ENCODE measurements around the gene CBLN1. TPM values are rescaled to one million over a fixed set of nuclear protein-coding genes. Genes with fewer than 3 reads are reported as not detected.
A peak's percentile ranks its signal among the peaks of the same experiment; 100 is the strongest.

CBLN1 gene
- total and polyA plus RNA-seq, 9 of the 15 experiments (the other 6 are each of a cell fraction or from before 2014, with no cell fraction given): not detected

DNA sequence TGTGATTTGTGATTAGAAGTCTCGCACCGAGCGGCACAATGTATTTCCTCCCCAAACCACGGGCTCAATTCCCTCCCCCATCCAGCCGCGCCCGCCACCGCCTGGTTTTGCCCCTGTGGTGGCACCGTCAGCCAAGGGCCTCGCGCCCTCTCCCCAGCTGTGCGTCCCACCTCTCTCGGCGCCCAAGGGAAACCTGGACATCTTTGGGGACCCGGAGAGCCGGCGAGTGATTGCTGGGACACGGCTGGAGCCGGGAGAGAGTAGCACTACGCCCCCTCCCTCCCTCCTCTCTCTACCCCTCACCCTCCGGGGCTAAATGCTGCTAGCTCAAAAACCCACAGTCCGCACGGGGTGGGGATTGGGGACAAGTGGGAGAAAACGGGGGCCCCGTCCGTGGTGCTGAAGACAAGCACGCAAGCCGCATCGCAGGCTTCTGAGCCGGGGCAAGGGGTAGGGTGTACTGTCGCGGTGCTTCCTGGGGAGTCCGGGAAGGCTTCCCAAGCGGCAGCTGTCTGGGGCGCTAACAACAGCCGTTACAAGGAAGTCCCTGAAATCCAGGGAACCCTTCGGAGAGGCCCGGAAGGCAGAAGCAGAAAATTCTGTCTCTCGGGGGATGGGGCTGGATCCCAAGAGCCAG is 1.4 kb downstream of the CBLN1 start:
- FAIRE-seq: no peak
- TF ChIP-seq REST (IDR thresholded peaks at IDR 0.05; ENCODE audit: borderline replicate concordance) (peak; percentile 71), REST (CRISPR knock-in tag; IDR thresholded peaks at IDR 0.05; ENCODE audit: low read depth) (no peak), FOXA1 (IDR thresholded peaks at IDR 0.05; ENCODE audit: borderline replicate concordance) (no peak)
- no peak overlapping the region for H3K4me2 ChIP-seq (ENCODE audit: insufficient read depth, low read length)
- H3K4me3 ChIP-seq: no peak overlapping the region
- H2AFZ ChIP-seq (ENCODE audit: low read depth, low read length): no peak overlapping the region
- DNase-seq (ENCODE audit: extremely low read depth in 1 of 4, low spot score in 3 of 4): peak in 1 of 4 experiments; percentile 6
- H3K36me3 ChIP-seq (ENCODE audit: control insufficient read depth, insufficient read depth, low read length): no peaks in the 10 kb centered on the region
- no peaks in the 10 kb centered on the region for H4K20me1 ChIP-seq (replicated peaks; ENCODE audit: control insufficient read depth, insufficient read depth, low read length)
- ATAC-seq: no peak
- H3K27ac ChIP-seq (ENCODE audit: extremely low read depth, low read depth, low read length): no peak overlapping the region
- in situ Hi-C loops (cut with MboI) (no loop called here), intact Hi-C loops (cut with micrococcal nuclease) (loop anchor here (5.0 kb wide), 1 partner anchor 593 kb away; no protein-coding TSS in a partner anchor)
- peaks cover 0 to 17% of the 10 kb centered on the region in 2 experiments; a peak in 3 of 5 replicates for H3K4me1 ChIP-seq (replicated peaks in 1 of 2; ENCODE audit: control insufficient read depth in 2 of 2, insufficient read depth in 2 of 2, low read length in 2 of 2)
- POLR2A ChIA-PET: no interaction called here
- peaks cover 24 to 54% of the 10 kb centered on the region in 2 experiments for H3K27me3 ChIP-seq (ENCODE audit: control insufficient read depth in 2 of 2, insufficient read depth in 2 of 2, low read length in 2 of 2)
- CTCF ChIA-PET (ENCODE audit: low intra/inter-chr PET ratio): no interaction called here
- 16% methylated on average over 30 of the region's 39 CpGs for WGBS (ENCODE audit: insufficient coverage, low coverage, missing lambda C conversion rate)
- H3K9me3 ChIP-seq (replicated peaks; ENCODE audit: control insufficient read depth, insufficient read depth, low read depth, low read length): no peaks in the 10 kb centered on the region
- H3K9ac ChIP-seq (ENCODE audit: insufficient read depth in 1 of 2, low read depth in 2 of 2, low read length in 2 of 2): no peak overlapping the region
- H3K79me2 ChIP-seq (ENCODE audit: control insufficient read depth, insufficient read depth, low read length): no peaks in the 10 kb centered on the region
- BruUV-seq (replicated peaks): no TSS peak
- H3K9me1 ChIP-seq (ENCODE audit: control insufficient read depth, insufficient read depth, low read length): no peaks in the 10 kb centered on the region
